ENCODE results near the gene SQSTM1.
A peak's percentile ranks its signal among the peaks of the same experiment; 100 is the strongest.
"Not testable (repeated sequence)": the region's sequence is repeated elsewhere in the genome, so short reads cannot be mapped to it uniquely, and the experiment has no call there.

SQSTM1 gene

GRCh38 chr5:179781846-179782245 lies 38.9 kb upstream of the SQSTM1 start:
- Mint-ChIP-seq H3K27ac (no peak overlapping the region), H3K4me1 (peaks cover 8% of the 10 kb centered on the region), H3K4me3 (no peak overlapping the region), H3K27me3 (ENCODE audit: low read depth, poor library complexity) (peaks cover 6% of the 10 kb centered on the region), H3K9me3 (no peaks in the 10 kb centered on the region), H3K36me3 (ENCODE audit: low read depth) (peaks cover 76% of the 10 kb centered on the region)
- DNase-seq = no peak
- TF ChIP-seq CTCF (IDR thresholded peaks at IDR 0.05) = no peak

- Mint-ChIP-seq H3K36me3 (ENCODE audit: low read depth) (peaks cover 71% of the 10 kb centered on the region), H3K9me3 (no peaks in the 10 kb centered on the region), H3K4me3 (no peak overlapping the region), H3K27me3 (ENCODE audit: low read depth, poor library complexity) (peaks cover 6% of the 10 kb centered on the region), H3K4me1 (peaks cover 8% of the 10 kb centered on the region), H3K27ac (peak overlapping the region; percentile 42)
- DNase-seq = no peak
- TF ChIP-seq CTCF (IDR thresholded peaks at IDR 0.05) = no peak
Observed at GRCh38 chr5:179783128-179783527, 37.6 kb upstream of the SQSTM1 start.

- H3K27ac Mint-ChIP-seq = no peak overlapping the region
- peaks cover 3% of the 10 kb centered on the region for H3K27me3 Mint-ChIP-seq (ENCODE audit: low read depth, poor library complexity)
- H3K4me3 Mint-ChIP-seq = no peak overlapping the region
- peaks cover 49% of the 10 kb centered on the region for H3K36me3 Mint-ChIP-seq (ENCODE audit: low read depth)
- DNase-seq = no peak
- H3K4me1 Mint-ChIP-seq = peaks cover 8% of the 10 kb centered on the region
- TF ChIP-seq CTCF (IDR thresholded peaks at IDR 0.05) = no peak
- H3K9me3 Mint-ChIP-seq = peaks cover 8% of the 10 kb centered on the region
Observed at GRCh38 chr5:179786861-179787260, 33.8 kb upstream of the SQSTM1 start.

GRCh38 chr5:179788193-179788854 lies 32.4 kb upstream of the SQSTM1 start:
- H3K4me1 Mint-ChIP-seq = no peaks in the 10 kb centered on the region
- peaks cover 8% of the 10 kb centered on the region for H3K9me3 Mint-ChIP-seq
- DNase-seq = no peak
- peaks cover 36% of the 10 kb centered on the region for H3K36me3 Mint-ChIP-seq (ENCODE audit: low read depth)
- no peak for TF ChIP-seq CTCF (IDR thresholded peaks at IDR 0.05)
- H3K27me3 Mint-ChIP-seq (ENCODE audit: low read depth, poor library complexity) = peaks cover 3% of the 10 kb centered on the region
- H3K4me3 Mint-ChIP-seq = no peak overlapping the region
- H3K27ac Mint-ChIP-seq = no peak overlapping the region

- H3K4me1 Mint-ChIP-seq, H3K27ac Mint-ChIP-seq: not testable (repeated sequence)
Observed at GRCh38 chr5:179789278-179789677, 31.4 kb upstream of the SQSTM1 start.

GRCh38 chr5:179791881-179792611 lies 28.7 kb upstream of the SQSTM1 start:
- H3K4me3 Mint-ChIP-seq = no peak overlapping the region
- H3K27me3 Mint-ChIP-seq (ENCODE audit: low read depth, poor library complexity) = peaks cover 3% of the 10 kb centered on the region
- peaks cover 11% of the 10 kb centered on the region for H3K4me1 Mint-ChIP-seq
- DNase-seq = no peak
- peaks cover 8% of the 10 kb centered on the region for H3K9me3 Mint-ChIP-seq
- no peak for TF ChIP-seq CTCF (IDR thresholded peaks at IDR 0.05)
- H3K36me3 Mint-ChIP-seq (ENCODE audit: low read depth) = peaks cover 22% of the 10 kb centered on the region
- no peak overlapping the region for H3K27ac Mint-ChIP-seq

More at GRCh38 chr5:179789278-179789677, 31.4 kb upstream of the SQSTM1 start:
- peaks cover 28% of the 10 kb centered on the region for H3K36me3 Mint-ChIP-seq (ENCODE audit: low read depth)
- not testable (repeated sequence) for H3K9me3 Mint-ChIP-seq; H3K27me3 Mint-ChIP-seq (ENCODE audit: low read depth, poor library complexity); DNase-seq; H3K4me3 Mint-ChIP-seq

Data from nephron progenitor cell (in vitro differentiated cells).